ENCODE results near the gene DHRS3. TPM values are rescaled to one million over a fixed set of nuclear protein-coding genes. Genes with fewer than 3 reads are reported as not detected.
"Not testable (repeated sequence)": the region's sequence is repeated elsewhere in the genome, so short reads cannot be mapped to it uniquely, and the experiment has no call there.

Gene DHRS3
- total and polyA plus RNA-seq, 8 donors, result 15.1 to 103 (median 58.2) TPM

DNA sequence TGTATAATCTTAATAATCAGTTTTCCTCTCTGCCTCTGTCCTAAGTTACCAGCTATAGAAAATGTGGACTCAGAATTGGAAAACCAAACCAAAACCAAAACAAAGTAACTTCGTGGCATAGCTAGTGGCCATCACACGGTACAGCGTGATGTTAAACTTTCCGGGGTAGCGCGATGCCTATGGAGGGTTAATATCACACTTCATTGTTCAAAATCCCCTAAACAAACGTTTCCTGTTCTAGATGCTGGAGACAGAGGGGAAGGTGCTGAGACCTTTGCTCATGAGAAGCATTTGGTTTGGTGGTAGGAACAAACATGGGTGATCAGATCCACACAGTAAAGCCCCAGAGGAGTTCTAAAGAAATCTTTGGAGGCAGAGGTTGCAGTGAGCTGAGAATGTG is 30.7 kb upstream of the DHRS3 start:
- Histone ChIP-seq H3K36me3 (no peaks in the 10 kb centered on the region), H3K27ac (no peak overlapping the region), H3K27me3 (no peaks in the 10 kb centered on the region), H3K4me3 (no peak overlapping the region), H3K4me1 (peaks cover 0 to 16% (median 9%) of the 10 kb centered on the region in 4 donors), H3K9me3 (no peaks in the 10 kb centered on the region)
- intact Hi-C loops (cut with DNase I; ENCODE audit: low total_unique reads), result no loop called here
- DNase-seq, result no peak
- WGBS, 5 donors, result 77 to 86% (median 82%) methylated on average over 7 of the region's 7 CpGs
- TF ChIP-seq POLR2AphosphoS5 (IDR thresholded peaks at IDR 0.05) (no peak), EP300 (IDR thresholded peaks at IDR 0.05) (no peak), POLR2A (IDR thresholded peaks at IDR 0.05) (no peak)
- TF ChIP-seq, protein P1, sequence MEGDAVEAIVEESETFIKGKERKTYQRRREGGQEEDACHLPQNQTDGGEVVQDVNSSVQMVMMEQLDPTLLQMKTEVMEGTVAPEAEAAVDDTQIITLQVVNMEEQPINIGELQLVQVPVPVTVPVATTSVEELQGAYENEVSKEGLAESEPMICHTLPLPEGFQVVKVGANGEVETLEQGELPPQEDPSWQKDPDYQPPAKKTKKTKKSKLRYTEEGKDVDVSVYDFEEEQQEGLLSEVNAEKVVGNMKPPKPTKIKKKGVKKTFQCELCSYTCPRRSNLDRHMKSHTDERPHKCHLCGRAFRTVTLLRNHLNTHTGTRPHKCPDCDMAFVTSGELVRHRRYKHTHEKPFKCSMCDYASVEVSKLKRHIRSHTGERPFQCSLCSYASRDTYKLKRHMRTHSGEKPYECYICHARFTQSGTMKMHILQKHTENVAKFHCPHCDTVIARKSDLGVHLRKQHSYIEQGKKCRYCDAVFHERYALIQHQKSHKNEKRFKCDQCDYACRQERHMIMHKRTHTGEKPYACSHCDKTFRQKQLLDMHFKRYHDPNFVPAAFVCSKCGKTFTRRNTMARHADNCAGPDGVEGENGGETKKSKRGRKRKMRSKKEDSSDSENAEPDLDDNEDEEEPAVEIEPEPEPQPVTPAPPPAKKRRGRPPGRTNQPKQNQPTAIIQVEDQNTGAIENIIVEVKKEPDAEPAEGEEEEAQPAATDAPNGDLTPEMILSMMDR (IDR thresholded peaks at IDR 0.05), result no peak

DNA sequence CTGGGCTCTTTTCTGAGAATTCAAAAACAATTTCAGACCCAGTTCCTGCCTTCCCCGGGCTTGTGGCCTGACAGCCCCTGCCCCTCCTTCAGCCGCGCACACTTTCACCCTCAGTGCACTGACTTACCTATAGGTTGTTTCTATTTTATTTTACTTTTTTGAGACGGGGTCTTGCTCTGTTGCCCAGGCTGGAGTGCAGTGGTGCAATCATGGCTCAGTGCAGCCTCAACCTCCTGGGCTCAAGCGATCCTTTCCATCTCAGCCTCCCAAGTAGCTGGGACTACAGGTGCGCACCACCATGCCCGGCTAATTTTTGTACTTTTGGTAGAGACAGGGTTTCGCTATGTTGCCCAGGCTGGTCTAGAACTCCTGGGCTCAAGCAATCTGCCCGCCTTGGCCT is 27.4 kb upstream of the DHRS3 start:
- H3K4me3 ChIP-seq; DNase-seq; H3K27me3 ChIP-seq; H3K27ac ChIP-seq; H3K36me3 ChIP-seq; intact Hi-C loops (cut with DNase I; ENCODE audit: low total_unique reads); H3K4me1 ChIP-seq: not testable (repeated sequence)
- WGBS, 5 donors, result 91 to 96% (median 94%) methylated on average over 9 of the region's 9 CpGs
- peaks cover 3 to 14% (median 7%) of the 10 kb centered on the region in 4 donors for H3K9me3 ChIP-seq

DNA sequence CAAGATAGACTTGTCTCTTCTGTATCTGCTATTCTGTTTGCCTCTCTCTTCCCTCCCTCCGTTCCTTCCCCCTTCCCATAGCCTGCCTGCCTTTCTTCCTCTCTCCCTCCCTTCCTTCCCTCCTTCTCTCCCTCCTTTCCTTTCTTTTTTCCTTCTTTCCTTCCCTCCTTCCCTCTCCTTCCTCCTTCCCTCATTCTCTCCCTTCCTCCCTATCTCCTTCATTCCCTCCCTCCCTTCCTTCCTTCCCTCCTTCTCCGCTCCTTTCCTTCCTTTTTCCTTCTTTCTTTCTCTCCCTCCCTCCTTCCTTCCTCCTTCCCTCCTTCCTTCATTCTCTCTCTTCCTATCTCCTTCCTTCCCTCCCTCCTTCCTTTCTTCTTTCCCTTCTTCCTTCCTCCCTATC is 26.8 kb upstream of the DHRS3 start:
- Histone ChIP-seq H3K27ac (no peak overlapping the region), H3K4me3 (no peak overlapping the region), H3K9me3 (peaks cover 5 to 19% (median 12%) of the 10 kb centered on the region in 4 donors), H3K4me1 (peaks cover 0 to 2% (median 1%) of the 10 kb centered on the region in 4 donors), H3K36me3 (no peaks in the 10 kb centered on the region), H3K27me3 (no peaks in the 10 kb centered on the region)
- WGBS, 5 donors, result 91 to 97% (median 92%) methylated on average over 2 of the region's 2 CpGs
- TF ChIP-seq POLR2A (IDR thresholded peaks at IDR 0.05), result no peak
- TF ChIP-seq POLR2AphosphoS5 (IDR thresholded peaks at IDR 0.05), result no peak
- TF ChIP-seq, protein P1 (IDR thresholded peaks at IDR 0.05), result no peak
- TF ChIP-seq EP300 (IDR thresholded peaks at IDR 0.05), result no peak
- intact Hi-C loops (cut with DNase I; ENCODE audit: low total_unique reads), result no loop called here
- DNase-seq, result no peak

DNA sequence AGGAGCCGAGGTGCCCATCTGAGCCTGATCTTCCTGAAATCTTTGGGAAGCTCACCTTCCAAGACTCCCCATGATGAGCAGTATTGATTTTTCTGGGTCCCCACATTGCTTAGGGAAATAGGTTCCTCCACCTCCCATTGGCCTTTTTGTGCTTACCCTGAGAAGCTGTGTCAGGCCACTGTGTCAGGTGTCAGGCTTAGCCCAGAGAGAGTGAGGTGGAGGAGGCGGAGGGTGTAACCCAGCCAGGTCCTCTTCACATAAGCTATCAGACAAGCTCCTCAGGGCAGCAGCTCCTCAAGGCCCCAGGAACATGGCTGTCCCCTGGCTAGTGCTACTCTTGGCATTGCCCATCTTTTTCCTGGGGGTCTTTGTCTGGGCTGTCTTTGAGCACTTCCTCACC is 26.2 kb upstream of the DHRS3 start:
- Histone ChIP-seq H3K4me3 (no peak overlapping the region), H3K36me3 (no peaks in the 10 kb centered on the region), H3K4me1 (no peaks in the 10 kb centered on the region), H3K27ac (no peak overlapping the region), H3K27me3 (no peaks in the 10 kb centered on the region), H3K9me3 (peaks cover 5 to 25% (median 15%) of the 10 kb centered on the region in 4 donors)
- TF ChIP-seq, protein P1 (IDR thresholded peaks at IDR 0.05), result no peak
- TF ChIP-seq POLR2A (IDR thresholded peaks at IDR 0.05) (no peak), POLR2AphosphoS5 (IDR thresholded peaks at IDR 0.05) (no peak), EP300 (IDR thresholded peaks at IDR 0.05) (no peak)
- intact Hi-C loops (cut with DNase I; ENCODE audit: low total_unique reads), result no loop called here
- DNase-seq, result no peak
- WGBS, 5 donors, result 67 to 85% (median 79%) methylated on average over 2 of the region's 2 CpGs

DNA sequence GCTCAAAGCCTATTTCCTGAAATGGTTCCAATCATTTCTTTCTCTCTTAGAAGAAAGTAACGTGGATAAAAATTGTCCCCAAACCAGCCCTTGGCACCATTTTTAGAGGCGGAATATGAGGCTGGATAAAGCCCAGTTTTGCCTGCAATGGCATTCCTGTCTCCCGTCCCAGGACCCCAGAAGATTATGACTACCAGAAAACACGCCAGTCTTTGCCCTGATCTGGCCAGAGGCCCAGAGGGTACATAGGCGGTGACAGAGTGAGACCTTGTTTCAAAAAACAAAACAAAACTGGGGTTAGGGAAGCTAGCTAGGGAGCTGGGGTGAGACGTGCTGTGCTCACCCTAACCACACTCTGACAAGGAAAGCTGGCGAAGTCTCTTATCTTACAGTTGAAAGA is 25.8 kb upstream of the DHRS3 start, which contains the start of gene AADACL4:
AADACL4 (plus strand) TSS at position 301 of the 400 bp plus-strand sequence. CDS start 462 bp downstream, outside the sequence.
- H3K4me1 ChIP-seq, result no peaks in the 10 kb centered on the region
- WGBS, 5 donors, result 67 to 79% (median 78%) methylated on average over 7 of the region's 7 CpGs
- H3K36me3 ChIP-seq, result no peaks in the 10 kb centered on the region
- intact Hi-C loops (cut with DNase I; ENCODE audit: low total_unique reads), result no loop called here
- no peak for TF ChIP-seq EP300 (IDR thresholded peaks at IDR 0.05)
- no peak for TF ChIP-seq POLR2A (IDR thresholded peaks at IDR 0.05)
- TF ChIP-seq, protein P1 (IDR thresholded peaks at IDR 0.05), result no peak
- no peak for TF ChIP-seq POLR2AphosphoS5 (IDR thresholded peaks at IDR 0.05)
- H3K4me3 ChIP-seq, result no peak within 1 kb of the TSS
- DNase-seq, result no peak
- H3K27me3 ChIP-seq, result no peaks in the 10 kb centered on the region
- H3K9me3 ChIP-seq, result peaks cover 5 to 29% (median 17%) of the 10 kb centered on the region in 4 donors
- no peak within 1 kb of the TSS for H3K27ac ChIP-seq
